HEK293 (cell line): ENCODE results near the gene SPATA33.
A peak's percentile ranks its signal among the peaks of the same experiment; 100 is the strongest.

Source experiments
- CTCF ChIA-PET: fragments of 350-600 bp; formaldehyde crosslinking; extraction: SDS; loops from one replicate; lab custom pipeline; 2021; ENCODE audit warnings: antibody characterized with exemption; lab: Yijun Ruan, JAX
- POLR2A ChIA-PET: fragments of 300-600 bp; formaldehyde crosslinking; extraction: SDS; loops from one replicate; lab custom pipeline; 2020; ENCODE audit warnings: antibody characterized with exemption, inconsistent platforms; lab: Yijun Ruan, JAX
- H3K27ac ChIP-seq: fragments of 200-500 bp; sonication (Bioruptor generic); 2 replicates; pipeline ENCODE4 v1.5.1; 2014; ENCODE audit warnings: low read depth, low read length, control low read depth, inconsistent platforms; ENCODE audit errors: extremely low read depth
- H3K36me3 ChIP-seq, 2 experiments: fragments of 200-500 bp in 1 of 2; sonication (Bioruptor generic) in 1 of 2; 1 replicate in 1 of 2; 2 replicates in 1 of 2; pipeline ENCODE4 v1.5.1; 2014 to 2017; ENCODE audit warnings: inconsistent platforms in 2 of 2, low read length in 2 of 2; ENCODE audit not compliant: control insufficient read depth in 2 of 2, insufficient read depth in 1 of 2
- H3K4me1 ChIP-seq: fragments of 200-500 bp; sonication (Bioruptor generic); 2 replicates; pipeline ENCODE4 v1.5.1; 2014; ENCODE audit warnings: mild to moderate bottlenecking, low read length, inconsistent platforms; ENCODE audit not compliant: control insufficient read depth, insufficient read depth
- H3K4me3 ChIP-seq: 2 replicates; pipeline ENCODE4 v1.5.1; 2011; ENCODE audit warnings: low read depth, mild to moderate bottlenecking, control low read depth, low read length, moderate library complexity
- H3K9me3 ChIP-seq: fragments of 200-500 bp; sonication (Bioruptor generic); 2 replicates; pipeline ENCODE4 v1.5.1; 2014; ENCODE audit warnings: low read depth, low read length, inconsistent platforms; ENCODE audit not compliant: control insufficient read depth, insufficient read depth
- BCL11B ChIP-seq: fragments of 450-650 bp; formaldehyde crosslinking; IDR thresholded peaks from 2 replicates; pipeline ENCODE4 v1.5.1; 2016; ENCODE audit warnings: low read depth, missing biosample characterization, missing genetic modification characterization
- BCL6B ChIP-seq: fragments of 450-650 bp; formaldehyde crosslinking; IDR thresholded peaks from 2 replicates; pipeline ENCODE4 v1.5.1; 2017; ENCODE audit warnings: missing biosample characterization, missing genetic modification characterization
- CTCF ChIP-seq: fragments of 450-650 bp; formaldehyde crosslinking; IDR thresholded peaks from 2 replicates; pipeline ENCODE4 v1.5.1; 2016; ENCODE audit warnings: missing biosample characterization, missing genetic modification characterization
- KLF1 ChIP-seq: fragments of 450-650 bp; formaldehyde crosslinking; IDR thresholded peaks from 2 replicates; pipeline ENCODE4 v1.5.1; 2016; ENCODE audit warnings: missing biosample characterization, missing genetic modification characterization
- PRDM1 ChIP-seq: fragments of 450-650 bp; formaldehyde crosslinking; IDR thresholded peaks from 2 replicates; pipeline ENCODE4; 2016; ENCODE audit warnings: missing biosample characterization, missing genetic modification characterization
- REST ChIP-seq: fragments of 450-650 bp; formaldehyde crosslinking; IDR thresholded peaks from 2 replicates; pipeline ENCODE4 v1.5.1; 2016; ENCODE audit warnings: missing biosample characterization, missing genetic modification characterization
- SCRT2 ChIP-seq: fragments of 450-650 bp; formaldehyde crosslinking; IDR thresholded peaks from 2 replicates; pipeline ENCODE4 v1.5.1; 2016; ENCODE audit warnings: missing biosample characterization, missing genetic modification characterization
- SP3 ChIP-seq: fragments of 450-650 bp; formaldehyde crosslinking; IDR thresholded peaks from 2 replicates; pipeline ENCODE4 v1.5.1; 2016; ENCODE audit warnings: missing biosample characterization, missing genetic modification characterization
- ZFP69B ChIP-seq: fragments of 450-650 bp; formaldehyde crosslinking; IDR thresholded peaks from 2 replicates; pipeline ENCODE4 v1.5.1; 2016; ENCODE audit warnings: missing biosample characterization, missing genetic modification characterization
- ZNF26 ChIP-seq: fragments of 450-650 bp; formaldehyde crosslinking; IDR thresholded peaks from 2 replicates; pipeline ENCODE4 v1.5.1; 2016; ENCODE audit warnings: missing biosample characterization, missing genetic modification characterization
- ZNF302 ChIP-seq: fragments of 450-650 bp; formaldehyde crosslinking; IDR thresholded peaks from 2 replicates; pipeline ENCODE4 v1.5.1; 2016; ENCODE audit warnings: missing biosample characterization, missing genetic modification characterization, low read depth
- ZNF324 ChIP-seq: fragments of 450-650 bp; formaldehyde crosslinking; IDR thresholded peaks from 2 replicates; pipeline ENCODE4 v1.5.1; 2016; ENCODE audit warnings: missing biosample characterization, missing genetic modification characterization
- ZNF354C ChIP-seq: fragments of 450-650 bp; formaldehyde crosslinking; IDR thresholded peaks from 2 replicates; pipeline ENCODE4 v1.5.1; 2016; ENCODE audit warnings: missing biosample characterization, missing genetic modification characterization, low read depth, borderline replicate concordance
- ZNF398 ChIP-seq: fragments of 450-650 bp; formaldehyde crosslinking; IDR thresholded peaks from 2 replicates; pipeline ENCODE4 v1.5.1; 2017; ENCODE audit warnings: missing biosample characterization, missing genetic modification characterization
- ZNF423 ChIP-seq: fragments of 450-650 bp; formaldehyde crosslinking; IDR thresholded peaks from 2 replicates; pipeline ENCODE4 v1.5.1; 2016; ENCODE audit warnings: missing biosample characterization, missing genetic modification characterization
- ZNF433 ChIP-seq: fragments of 450-650 bp; formaldehyde crosslinking; IDR thresholded peaks from 2 replicates; pipeline ENCODE4 v1.5.1; 2016; ENCODE audit warnings: missing biosample characterization, missing genetic modification characterization, low read depth
- ZNF514 ChIP-seq: fragments of 450-650 bp; formaldehyde crosslinking; IDR thresholded peaks from 2 replicates; pipeline ENCODE4 v1.5.1; 2016; ENCODE audit warnings: missing biosample characterization, missing genetic modification characterization
- ZNF555 ChIP-seq: fragments of 450-650 bp; formaldehyde crosslinking; conservative IDR thresholded peaks from 2 replicates; pipeline ENCODE4 v1.5.1; 2017; ENCODE audit warnings: missing biosample characterization, mild to moderate bottlenecking, missing genetic modification characterization, inconsistent platforms
- ZNF623 ChIP-seq: fragments of 450-650 bp; formaldehyde crosslinking; IDR thresholded peaks from 2 replicates; pipeline ENCODE4 v1.5.1; 2016; ENCODE audit warnings: missing biosample characterization, missing genetic modification characterization

Gene SPATA33

GRCh38 chr16:89624777-89625761, 32.6 kb upstream of the SPATA33 start (continued):
- TF ChIP-seq REST (tag by site-specific recombination) (no peak), PRDM1 (no peak)
- TF ChIP-seq, all 188 proteins: peak for 0

- POLR2A ChIA-PET = interaction anchor here (1.0 kb wide), 1 partner anchor 66 kb away, joined by 3 read pairs; no protein-coding TSS in a partner anchor
- CTCF ChIA-PET = interaction anchor here (0.5 to 1.8 kb wide), 3 partner anchors 11 to 132 kb away, joined by 3 to 8 read pairs (median 4); no protein-coding TSS in a partner anchor
- H3K9me3 ChIP-seq = no peaks in the 10 kb centered on the region
- H3K27ac ChIP-seq = no peak overlapping the region
- no peak overlapping the region for H3K4me3 ChIP-seq
- TF ChIP-seq KLF1 (tag by site-specific recombination) (peak; percentile 25; the same call in 1 of the 2 replicates), ZNF324 (tag by site-specific recombination) (no peak)
- no peaks in the 10 kb centered on the region for H3K4me1 ChIP-seq
- no peaks in the 10 kb centered on the region for H3K36me3 ChIP-seq
These were observed 27.6 kb upstream of the SPATA33 start for GRCh38 chr16:89629827-89630610.

GRCh38 chr16:89633064-89633631, 24.5 kb upstream of the SPATA33 start:
- H3K4me1 ChIP-seq = no peaks in the 10 kb centered on the region
- H3K36me3 ChIP-seq = no peaks in the 10 kb centered on the region
- TF ChIP-seq ZNF555 (tag by site-specific recombination) = no peak
- no peak for TF ChIP-seq ZNF623
- TF ChIP-seq BCL11B (tag by site-specific recombination) = no peak
- TF ChIP-seq ZNF26 = no peak
- no peak for TF ChIP-seq ZNF398 (tag by site-specific recombination)
- TF ChIP-seq SCRT2 (tag by site-specific recombination) = no peak
- TF ChIP-seq ZNF423 (tag by site-specific recombination) = no peak
- TF ChIP-seq ZNF354C (tag by site-specific recombination) = no peak
- TF ChIP-seq ZNF514 (tag by site-specific recombination) = no peak
- TF ChIP-seq BCL6B (tag by site-specific recombination) = no peak
- no peak for TF ChIP-seq CTCF
- no peak for TF ChIP-seq ZNF302 (tag by site-specific recombination)
- TF ChIP-seq ZNF433 (tag by site-specific recombination) = no peak
- TF ChIP-seq ZFP69B (tag by site-specific recombination) = no peak
- no peak for TF ChIP-seq SP3 (tag by site-specific recombination)
- H3K9me3 ChIP-seq = no peaks in the 10 kb centered on the region
- CTCF ChIA-PET = interaction anchor here (0.6 to 2.6 kb wide), 3 partner anchors 8 to 34 kb away, joined by 4 to 8 read pairs (median 4); no protein-coding TSS in a partner anchor
- no peak overlapping the region for H3K4me3 ChIP-seq
- no peak overlapping the region for H3K27ac ChIP-seq
- POLR2A ChIA-PET = interaction anchor here (1.0 to 1.7 kb wide), 2 partner anchors 16 kb away, joined by 3 read pairs; no protein-coding TSS in a partner anchor
